Measurements from ENCODE around the gene BABAM2.

GRCh38 chr2:28318023-28318422, 427.5 kb downstream of the BABAM2 start:
- TF ChIP-seq CTCF (IDR thresholded peaks at IDR 0.05 in 2 of 3, conservative IDR thresholded peaks at IDR 0.05 in 1 of 3; ENCODE audit: control insufficient read depth in 2 of 3, extremely low read depth in 1 of 3, insufficient read depth in 1 of 3, low read depth in 3 of 3, low read length in 3 of 3) (no peak), TCF7 (IDR thresholded peaks at IDR 0.05; ENCODE audit: borderline replicate concordance) (no peak), SMC3 (IDR thresholded peaks at IDR 0.05; ENCODE audit: borderline replicate concordance, low read length) (no peak)
